Gastrocnemius medialis (tissue), 4 donors: ENCODE measurements around the gene GABRD. TPM values are rescaled to one million over a fixed set of nuclear protein-coding genes. Genes with fewer than 3 reads are reported as not detected.

ENCODE experiments used
- ATAC-seq, 2 donors: fragments of 150-250 bp; one replicate each; pipeline ENCODE4 v1.9.1; 2016
- DNase-seq, 2 donors: peaks; one replicate each; pipeline ENCODE4 v3.0.0-alpha.2; 2019
- H3K27ac ChIP-seq, 4 donors: fragments of 200-600 bp; sonication (generic); 1 replicate in 1 of 4; 2 replicates in 3 of 4; pipeline ENCODE4 v1.5.1; 2016 to 2018; ENCODE audit warnings: mild to moderate bottlenecking in 2 of 4, moderate library complexity in 1 of 4
- H3K27me3 ChIP-seq, 3 donors: fragments of 200-600 bp; sonication (generic) in 2 of 3; 1 replicate in 1 of 3; 2 replicates in 2 of 3; pipeline versions ENCODE4 v1.5.1 to v1.6.0; 2016 to 2019; ENCODE audit warnings: mild to moderate bottlenecking in 1 of 3, moderate library complexity in 1 of 3
- H3K36me3 ChIP-seq, 2 donors: fragments of 200-600 bp; sonication (generic) in 1 of 2; one replicate each; pipeline ENCODE4 v1.5.1; 2017 to 2018
- H3K4me1 ChIP-seq, 2 donors: fragments of 200-600 bp; sonication (generic) in 1 of 2; one replicate each; pipeline ENCODE4 v1.5.1; 2016 to 2017; ENCODE audit warnings: mild to moderate bottlenecking in 2 of 2
- H3K4me3 ChIP-seq, 4 donors: fragments of 200-600 bp; sonication (generic) in 3 of 4; 1 replicate in 1 of 4; 2 replicates in 3 of 4; pipeline ENCODE4 v1.5.1; 2016 to 2019; ENCODE audit warnings: mild to moderate bottlenecking in 2 of 4
- H3K9me3 ChIP-seq, 3 donors: fragments of 200-600 bp; sonication (generic) in 2 of 3; 1 replicate in 1 of 3; 2 replicates in 2 of 3; pipeline ENCODE4 v1.5.1; 2016 to 2019
- CTCF ChIP-seq, 5 experiments: fragments of 450-650 bp in 3 of 5; fragments of 200-600 bp in 2 of 5; sonication (generic) in 2 of 5; IDR thresholded peaks in 4 of 5; conservative IDR thresholded peaks in 1 of 5; 1 replicate in 4 of 5; 2 replicates in 1 of 5; pipeline ENCODE4 v1.5.1; 2016 to 2019; ENCODE audit warnings: antibody characterized with exemption in 5 of 5, mild to moderate bottlenecking in 3 of 5, moderate library complexity in 3 of 5
- POLR2A ChIP-seq, 2 donors: fragments of 450-650 bp; IDR thresholded peaks; one replicate each; pipeline ENCODE4 v1.6.1; 2017; ENCODE audit warnings: antibody characterized with exemption in 2 of 2, mild to moderate bottlenecking in 2 of 2, moderate library complexity in 2 of 2
- in situ Hi-C, 4 donors: fragments of 200-750 bp; cut with MboI; loops; one replicate each; pipeline versions ENCODE4 v1.15.0 to v1.8.0; 2017; ENCODE audit warnings: low sequenced_read_pairs in 4 of 4
- intact Hi-C: fragments of 100-400 bp; cut with DNase I; formaldehyde crosslinking; loops from one replicate; pipeline ENCODE4 v1.15.1; 2023; ENCODE audit warnings: low total_unique reads
- total RNA-seq, 4 donors: library from RNA; depleted of rRNA; stranded (reverse); fragments of >200 nt; gene quantifications; one replicate each; pipeline versions ENCODE4 v1.1.0 to v1.2.3, GENCODE V29; 2016

Gene GABRD
- total RNA-seq, 4 donors from 2014 or later = 1.9 TPM; not detected in 3

GRCh38 chr1:2039251-2039650 lies 20.1 kb downstream of the GABRD start:
- no peaks in the 10 kb centered on the region for H3K9me3 ChIP-seq
- DNase-seq = no peak
- in situ Hi-C loops (loop anchor here in 1 of 4 donors (5.0 kb wide), 1 partner anchor 87 kb away; no protein-coding TSS in a partner anchor), intact Hi-C loops (no loop called here)
- no peak for ATAC-seq
- H3K36me3 ChIP-seq = no peaks in the 10 kb centered on the region
- no peak overlapping the region for H3K4me3 ChIP-seq
- TF ChIP-seq POLR2A (IDR thresholded peaks at IDR 0.05) (no peak), CTCF (IDR thresholded peaks at IDR 0.05 in 4 of 5, conservative IDR thresholded peaks at IDR 0.05 in 1 of 5) (no peak)
- no peaks in the 10 kb centered on the region for H3K4me1 ChIP-seq
- peaks cover 0 to 17% (median 5%) of the 10 kb centered on the region in 3 donors for H3K27me3 ChIP-seq
- H3K27ac ChIP-seq = no peak overlapping the region

- in situ Hi-C loops (loop anchor here in 1 of 4 donors (10.0 kb wide), 1 partner anchor 97 kb away; no protein-coding TSS in a partner anchor), intact Hi-C loops (no loop called here)
- peaks cover 3 to 8% (median 4%) of the 10 kb centered on the region in 3 donors for H3K27me3 ChIP-seq
- ATAC-seq (no peak), DNase-seq (no peak)
- TF ChIP-seq CTCF (IDR thresholded peaks at IDR 0.05 in 4 of 5, conservative IDR thresholded peaks at IDR 0.05 in 1 of 5) = no peak
- no peak for TF ChIP-seq POLR2A (IDR thresholded peaks at IDR 0.05)
- H3K4me1 ChIP-seq = peaks cover 5% of the 10 kb centered on the region in 2 donors
- H3K36me3 ChIP-seq = no peaks in the 10 kb centered on the region
- H3K27ac ChIP-seq = no peak overlapping the region
- H3K4me3 ChIP-seq = no peak overlapping the region
- H3K9me3 ChIP-seq = no peaks in the 10 kb centered on the region
Observed at GRCh38 chr1:2041305-2041704, 22.2 kb downstream of the GABRD start.

- in situ Hi-C loops = loop anchor here in 1 of 4 donors (10.0 kb wide), 1 partner anchor 97 kb away; no protein-coding TSS in a partner anchor
- Histone ChIP-seq H3K9me3 (no peaks in the 10 kb centered on the region), H3K27me3 (peaks cover 7 to 13% (median 9%) of the 10 kb centered on the region in 3 donors), H3K4me1 (peaks cover 5% of the 10 kb centered on the region in 2 donors), H3K36me3 (no peaks in the 10 kb centered on the region), H3K27ac (no peak overlapping the region), H3K4me3 (no peak overlapping the region)
- no peak for ATAC-seq
- no peak for DNase-seq
- TF ChIP-seq POLR2A (IDR thresholded peaks at IDR 0.05) (no peak), CTCF (IDR thresholded peaks at IDR 0.05 in 4 of 5, conservative IDR thresholded peaks at IDR 0.05 in 1 of 5) (no peak)
- intact Hi-C loops = no loop called here
Observed at GRCh38 chr1:2041887-2042286, 22.7 kb downstream of the GABRD start.

GRCh38 chr1:2042830-2043773 lies 24.0 kb downstream of the GABRD start:
- intact Hi-C loops (no loop called here), in situ Hi-C loops (loop anchor here in 1 of 4 donors (10.0 kb wide), 1 partner anchor 98 kb away; no protein-coding TSS in a partner anchor)
- H3K4me1 ChIP-seq = peaks cover 5% of the 10 kb centered on the region in 2 donors
- DNase-seq = no peak
- no peaks in the 10 kb centered on the region for H3K36me3 ChIP-seq
- no peak overlapping the region for H3K27ac ChIP-seq
- no peaks in the 10 kb centered on the region for H3K9me3 ChIP-seq
- TF ChIP-seq POLR2A (IDR thresholded peaks at IDR 0.05) (no peak), CTCF (IDR thresholded peaks at IDR 0.05 in 4 of 5, conservative IDR thresholded peaks at IDR 0.05 in 1 of 5) (no peak)
- H3K27me3 ChIP-seq = peaks cover 9 to 19% (median 18%) of the 10 kb centered on the region in 3 donors
- H3K4me3 ChIP-seq = no peak overlapping the region
- ATAC-seq = no peak
